Muscle of leg (tissue), 11 donors: ENCODE results near the gene PPP2R2B. TPM values are rescaled to one million over a fixed set of nuclear protein-coding genes. Genes with fewer than 3 reads are reported as not detected.

Experiments used
- DNase-seq: peaks from one replicate; pipeline ENCODE4 v3.0.0; 2013
- H3K27ac ChIP-seq: one replicate; pipeline ENCODE4 v1.5.1; 2013; ENCODE audit warnings: mild to moderate bottlenecking, low read length, control low read depth
- H3K27me3 ChIP-seq: one replicate; pipeline ENCODE4 v1.6.1; 2013; ENCODE audit warnings: low read length; ENCODE audit not compliant: control insufficient read depth, insufficient read depth
- H3K36me3 ChIP-seq: one replicate; pipeline ENCODE4 v1.6.1; 2013; ENCODE audit warnings: low read length; ENCODE audit not compliant: control insufficient read depth, insufficient read depth
- H3K4me1 ChIP-seq: one replicate; pipeline ENCODE4 v1.6.1; 2013; ENCODE audit warnings: low read length; ENCODE audit not compliant: control insufficient read depth, insufficient read depth
- H3K4me3 ChIP-seq: one replicate; pipeline ENCODE4 v1.5.1; 2013; ENCODE audit warnings: low read length, control low read depth
- H3K9me3 ChIP-seq: replicated peaks from 2 replicates; pipeline ENCODE4 v1.6.1; 2013; ENCODE audit warnings: low read depth, low read length; ENCODE audit not compliant: control insufficient read depth
- WGBS: methylation state at CpG from one replicate; pipeline ENCODE4 v1.1.5; 2013; ENCODE audit warnings: missing lambda C conversion rate; ENCODE audit not compliant: insufficient coverage; 5-methylcytosine and 5-hydroxymethylcytosine counted together
- polyA plus RNA-seq, 8 donors: library from polyadenylated mRNA; unstranded; fragments of 120-200 nt; gene quantifications; one replicate each; pipeline versions ENCODE4 v1.2.1 to v1.2.3, GENCODE V29; 2013; ENCODE audit warnings: inconsistent platforms in 1 of 8, low replicate concordance in 1 of 8; ENCODE audit not compliant: insufficient read length in 8 of 8, insufficient read depth in 1 of 8
- total RNA-seq: library from RNA; stranded (reverse); fragments of 120-200 nt; gene quantifications from one replicate; pipeline ENCODE4 v1.2.4, GENCODE V29; 2013

Gene PPP2R2B
- total and polyA plus RNA-seq, 9 donors = 0.63 to 4.2 (median 1.5) TPM

DNA sequence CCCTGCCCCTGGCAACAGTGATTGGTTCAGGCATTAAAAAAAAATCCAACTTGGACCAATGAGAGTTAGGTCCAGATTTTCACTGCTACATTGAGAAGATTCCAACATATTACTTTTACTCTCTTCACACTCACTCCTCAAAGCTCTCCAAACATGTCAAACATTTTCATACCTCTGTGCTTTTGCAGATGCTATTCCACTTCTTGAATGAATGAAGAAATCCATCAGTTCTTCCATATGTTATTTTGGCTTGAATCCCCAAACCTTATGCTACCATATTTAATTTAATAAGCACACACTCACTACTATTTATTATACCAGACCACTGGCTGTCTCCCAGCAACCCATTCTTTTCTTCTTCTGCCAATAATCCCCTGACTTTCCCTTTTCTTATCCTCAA, 87.1 kb downstream of the PPP2R2B start:
- no peaks in the 10 kb centered on the region for H3K27me3 ChIP-seq
- no peaks in the 10 kb centered on the region for H3K36me3 ChIP-seq
- H3K4me3 ChIP-seq = no peak overlapping the region
- H3K27ac ChIP-seq = no peak overlapping the region
- no peak for DNase-seq
- H3K9me3 ChIP-seq = no peaks in the 10 kb centered on the region
- no peaks in the 10 kb centered on the region for H3K4me1 ChIP-seq

DNA sequence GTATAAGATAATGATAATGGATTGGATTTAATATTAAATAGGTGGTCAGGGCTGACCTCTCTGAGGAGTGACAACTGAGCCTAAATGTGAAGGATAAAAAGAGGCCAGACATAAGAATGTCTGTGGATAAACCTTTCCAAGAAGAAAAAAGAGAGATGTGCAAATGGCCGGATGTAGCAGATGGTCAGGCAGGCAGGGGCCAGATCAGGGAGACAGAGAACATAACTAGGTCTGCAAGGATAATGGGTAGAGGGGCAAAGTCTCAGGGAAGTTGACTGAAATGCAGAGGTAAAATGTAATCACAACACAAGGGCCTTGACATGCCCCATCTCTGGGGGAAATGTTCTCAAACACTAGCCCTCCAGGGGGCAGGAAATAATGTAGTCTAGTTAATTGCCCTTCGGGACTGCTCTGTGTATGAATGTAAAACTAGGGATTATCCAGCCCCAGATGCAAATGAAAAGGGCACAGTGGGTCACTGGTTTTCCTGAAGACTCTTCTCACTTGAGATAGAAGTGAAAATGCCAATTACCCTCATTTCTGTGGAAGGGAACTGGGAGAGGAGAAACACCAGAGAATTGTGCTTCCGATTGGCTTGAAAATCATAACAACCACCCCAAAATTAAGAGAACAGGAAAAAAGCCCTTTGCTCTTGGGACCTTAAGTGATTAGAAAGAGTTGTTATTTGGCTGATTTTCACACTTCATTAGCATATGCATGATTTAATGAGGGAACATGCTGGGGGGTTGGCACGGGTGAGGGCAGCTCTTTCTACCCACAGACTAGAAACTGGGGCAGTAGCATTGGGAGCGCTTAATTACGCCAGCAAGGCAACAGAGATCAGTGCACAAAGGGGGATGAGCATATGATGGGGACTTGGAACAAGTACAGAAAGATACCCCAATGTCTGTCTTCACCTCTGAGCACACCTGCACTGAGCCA, 88.6 kb downstream of the PPP2R2B start:
- H3K9me3 ChIP-seq = no peaks in the 10 kb centered on the region
- 41% methylated on average over 2 of the region's 6 CpGs for WGBS
- no peak for DNase-seq
- no peaks in the 10 kb centered on the region for H3K27me3 ChIP-seq
- no peaks in the 10 kb centered on the region for H3K4me1 ChIP-seq
- H3K4me3 ChIP-seq = no peak overlapping the region
- H3K36me3 ChIP-seq = no peaks in the 10 kb centered on the region
- H3K27ac ChIP-seq = no peak overlapping the region

DNA sequence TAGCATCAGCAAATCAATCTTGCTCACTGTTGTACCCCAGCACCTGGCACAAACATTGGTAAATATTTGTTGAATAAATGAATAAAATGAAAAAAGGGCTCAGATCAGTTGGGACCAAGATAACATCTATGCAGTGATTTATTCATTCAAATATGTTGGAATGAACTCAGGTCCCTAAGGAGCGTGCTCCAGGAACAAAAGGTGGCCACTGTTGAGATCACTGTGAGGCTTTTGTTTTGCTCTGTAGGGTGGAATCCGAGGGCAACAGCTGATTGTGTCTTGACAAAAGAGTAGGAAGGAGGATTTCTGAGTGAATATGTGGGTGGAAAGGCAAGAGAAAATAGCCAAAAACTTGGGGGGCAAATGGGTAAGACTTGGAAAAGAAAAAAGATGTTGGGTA, 89.7 kb downstream of the PPP2R2B start:
- WGBS = 54% methylated on average over 2 of the region's 2 CpGs
- Histone ChIP-seq H3K27me3 (no peaks in the 10 kb centered on the region), H3K9me3 (no peaks in the 10 kb centered on the region), H3K4me3 (no peak overlapping the region), H3K36me3 (no peaks in the 10 kb centered on the region), H3K27ac (no peak overlapping the region), H3K4me1 (no peaks in the 10 kb centered on the region)
- no peak for DNase-seq

DNA sequence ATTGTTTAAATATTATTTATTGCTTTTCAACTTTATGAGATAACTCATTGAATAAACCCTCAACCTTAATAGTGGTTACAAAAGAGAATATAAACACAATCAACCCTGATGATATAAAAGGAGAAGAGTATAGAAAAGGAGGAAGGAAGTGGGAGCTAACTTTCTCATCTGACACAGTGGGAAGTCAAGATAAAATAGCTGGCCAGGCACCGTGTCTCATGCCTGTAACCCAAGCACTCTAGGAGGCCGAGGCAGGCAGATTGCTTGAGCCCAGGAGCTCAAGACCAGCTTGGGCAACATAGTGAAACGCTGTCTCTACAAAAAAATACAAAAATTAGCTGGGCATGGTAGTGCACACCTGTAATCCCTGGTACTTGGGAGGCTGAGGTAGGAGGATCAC, 93.5 kb downstream of the PPP2R2B start:
- DNase-seq = peak; percentile 22
- WGBS = 49% methylated on average over 2 of the region's 3 CpGs
- no peak overlapping the region for H3K4me3 ChIP-seq
- no peaks in the 10 kb centered on the region for H3K27me3 ChIP-seq
- H3K36me3 ChIP-seq = no peaks in the 10 kb centered on the region
- no peak overlapping the region for H3K27ac ChIP-seq
- H3K4me1 ChIP-seq = no peaks in the 10 kb centered on the region
- H3K9me3 ChIP-seq = no peaks in the 10 kb centered on the region

DNA sequence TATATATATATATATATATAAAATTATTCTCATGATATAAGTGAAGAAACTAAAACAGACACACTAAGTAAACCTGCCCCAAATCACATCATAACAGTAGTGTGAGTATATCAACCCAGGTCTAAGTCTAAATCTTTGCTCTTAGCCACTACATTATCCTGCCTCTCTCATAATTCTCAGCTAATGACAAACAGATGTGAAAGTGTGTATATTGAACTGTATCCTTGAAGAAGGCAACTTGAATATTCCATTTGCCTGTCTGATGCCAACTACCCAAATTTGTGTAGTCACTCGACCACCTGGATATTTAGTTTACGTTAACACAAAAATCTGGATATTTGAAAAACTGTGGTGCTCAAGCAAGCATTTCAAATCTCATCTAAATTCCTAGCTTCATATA, 97.4 kb downstream of the PPP2R2B start:
- no peak overlapping the region for H3K4me3 ChIP-seq
- H3K27ac ChIP-seq = no peak overlapping the region
- H3K36me3 ChIP-seq = no peaks in the 10 kb centered on the region
- DNase-seq = peak; percentile 65
- no CpG with 5 or more reads among the region's 2 CpGs for WGBS
- no peaks in the 10 kb centered on the region for H3K4me1 ChIP-seq
- H3K9me3 ChIP-seq = no peaks in the 10 kb centered on the region
- no peaks in the 10 kb centered on the region for H3K27me3 ChIP-seq

- WGBS = 80% methylated on average over 9 of the region's 10 CpGs
- no peaks in the 10 kb centered on the region for H3K9me3 ChIP-seq
- no peak overlapping the region for H3K4me3 ChIP-seq
- H3K27me3 ChIP-seq = no peaks in the 10 kb centered on the region
- DNase-seq = no peak
- no peak overlapping the region for H3K27ac ChIP-seq
- H3K4me1 ChIP-seq = no peaks in the 10 kb centered on the region
- H3K36me3 ChIP-seq = no peaks in the 10 kb centered on the region
Observed at GRCh38 chr5:146779211-146779869, 99.2 kb downstream of the PPP2R2B start.

DNA sequence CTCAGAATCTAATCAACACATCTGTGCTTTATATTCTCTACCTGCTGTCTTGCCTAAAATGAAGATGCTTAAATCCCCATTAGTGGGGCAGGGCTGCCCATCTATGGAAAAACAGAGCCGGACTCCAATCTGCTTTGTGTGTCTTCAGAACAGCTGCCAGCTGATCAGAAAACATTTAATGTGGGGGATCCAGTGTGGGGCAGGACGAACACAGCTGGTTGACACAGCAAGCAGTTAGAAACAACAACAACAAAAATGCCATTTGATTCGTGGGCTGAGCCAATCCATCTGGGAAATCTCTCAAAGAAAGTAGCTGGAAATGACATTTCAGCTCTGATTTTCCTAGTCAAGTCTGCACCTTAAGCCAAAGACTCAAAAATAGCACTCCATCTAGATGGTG, 99.8 kb downstream of the PPP2R2B start:
- Histone ChIP-seq H3K27ac (no peak overlapping the region), H3K4me1 (no peaks in the 10 kb centered on the region), H3K36me3 (no peaks in the 10 kb centered on the region), H3K4me3 (no peak overlapping the region), H3K9me3 (no peaks in the 10 kb centered on the region), H3K27me3 (no peaks in the 10 kb centered on the region)
- WGBS = 22% methylated on average over 3 of the region's 3 CpGs
- DNase-seq = peak; percentile 37

DNA sequence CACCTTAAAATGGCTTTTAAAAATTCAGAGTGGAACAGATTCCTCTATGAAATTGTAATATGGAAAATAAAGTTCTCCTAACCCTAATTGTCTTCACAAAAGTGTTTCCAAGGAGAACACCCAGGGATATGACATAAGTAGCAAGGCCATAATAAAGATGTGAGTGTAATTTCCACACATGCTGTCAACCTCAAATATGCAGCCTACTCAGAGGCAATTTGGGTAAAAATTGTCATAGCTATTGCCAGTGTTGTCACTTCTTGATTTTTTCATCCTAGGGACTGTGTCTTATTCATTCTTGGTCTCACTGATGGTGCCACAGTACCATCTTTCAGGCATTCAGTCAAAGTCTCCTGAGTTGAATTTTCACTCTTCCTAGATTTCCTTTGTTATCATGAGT, 100.3 kb downstream of the PPP2R2B start:
- H3K36me3 ChIP-seq = no peaks in the 10 kb centered on the region
- no peak overlapping the region for H3K27ac ChIP-seq
- no peak overlapping the region for H3K4me3 ChIP-seq
- H3K4me1 ChIP-seq = no peaks in the 10 kb centered on the region
- H3K27me3 ChIP-seq = no peaks in the 10 kb centered on the region
- no peaks in the 10 kb centered on the region for H3K9me3 ChIP-seq
- DNase-seq = no peak

- no peak for DNase-seq
- Histone ChIP-seq H3K27ac (no peak overlapping the region), H3K27me3 (no peaks in the 10 kb centered on the region), H3K4me3 (no peak overlapping the region), H3K4me1 (no peaks in the 10 kb centered on the region), H3K36me3 (no peaks in the 10 kb centered on the region), H3K9me3 (no peaks in the 10 kb centered on the region)
- no CpG with 5 or more reads among the region's 3 CpGs for WGBS
Observed at GRCh38 chr5:146772881-146773466, 105.6 kb downstream of the PPP2R2B start.

DNA sequence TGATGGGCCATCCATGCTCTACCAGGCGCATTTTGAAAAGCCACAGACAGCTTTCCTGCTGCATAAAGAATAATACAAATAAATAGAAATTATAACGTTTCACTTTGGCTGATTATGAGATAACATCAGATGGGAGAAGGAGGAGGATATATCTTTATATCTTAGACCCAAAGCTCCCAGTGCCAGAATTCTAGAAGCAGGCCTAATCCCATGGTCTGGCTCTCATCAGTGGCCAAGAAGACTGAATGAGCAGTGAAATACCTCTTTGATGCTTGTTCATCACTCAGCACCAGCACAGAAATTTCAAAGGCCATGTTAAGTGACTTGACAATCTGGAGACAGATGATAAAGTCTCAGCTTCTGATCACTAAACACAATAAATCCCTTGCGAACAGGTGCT, 107.6 kb downstream of the PPP2R2B start:
- H3K9me3 ChIP-seq = no peaks in the 10 kb centered on the region
- H3K27ac ChIP-seq = no peak overlapping the region
- H3K4me1 ChIP-seq = no peaks in the 10 kb centered on the region
- no peaks in the 10 kb centered on the region for H3K27me3 ChIP-seq
- WGBS = no CpG with 5 or more reads among the region's 3 CpGs
- no peak for DNase-seq
- H3K36me3 ChIP-seq = no peaks in the 10 kb centered on the region
- H3K4me3 ChIP-seq = no peak overlapping the region
